NCI-H446 (cell line): ENCODE measurements around the gene PKDCC.

Source experiments
- DNase-seq, 2 experiments: peaks; one replicate each; lab custom pipeline; 2025; lab: John Stamatoyannopoulos, UW

PKDCC gene

GRCh38 chr2:42107249-42108042 is 59.6 kb downstream of the PKDCC start:
- no peak for DNase-seq
